HG02571 (cell line): ENCODE measurements around the gene SND1.
"Not testable (repeated sequence)": the region's sequence is repeated elsewhere in the genome, so short reads cannot be mapped to it uniquely, and the experiment has no call there.

Source experiments
- ATAC-seq: cut with Tn5 transposase; IDR thresholded peaks from one replicate; pipeline ENCODE4 v1.9.1; 2021; ENCODE audit warnings: mild to moderate bottlenecking, moderate library complexity; ENCODE audit not compliant: unreplicated experiment

SND1 gene

DNA sequence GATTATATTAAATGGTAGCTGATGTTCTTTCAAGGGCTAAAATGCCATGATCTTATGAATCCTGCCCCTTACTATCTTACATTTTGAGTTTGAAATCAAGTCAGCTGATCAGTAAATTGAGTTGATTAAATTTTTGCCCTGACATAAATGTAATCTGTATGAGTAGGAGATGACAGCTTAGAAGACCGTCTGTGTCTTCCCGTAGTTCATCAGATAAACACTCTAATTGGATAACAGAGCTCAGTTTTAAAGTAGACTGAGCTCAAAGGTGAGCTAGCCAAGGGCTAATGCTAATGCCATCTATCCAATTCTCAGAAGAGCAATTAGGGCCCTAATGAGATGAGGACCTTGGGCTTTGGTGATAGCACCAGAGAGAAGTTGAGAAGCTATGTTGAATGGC is 296.3 kb downstream of the SND1 start:
- no peak for ATAC-seq

- no peak for ATAC-seq
Measured at GRCh38 chr7:127948930-127949329, 296.9 kb downstream of the SND1 start.

GRCh38 chr7:127949769-127950222 is 297.8 kb downstream of the SND1 start:
- ATAC-seq: no peak

- ATAC-seq: no peak
Measured at GRCh38 chr7:127950233-127950935, 298.4 kb downstream of the SND1 start.

DNA sequence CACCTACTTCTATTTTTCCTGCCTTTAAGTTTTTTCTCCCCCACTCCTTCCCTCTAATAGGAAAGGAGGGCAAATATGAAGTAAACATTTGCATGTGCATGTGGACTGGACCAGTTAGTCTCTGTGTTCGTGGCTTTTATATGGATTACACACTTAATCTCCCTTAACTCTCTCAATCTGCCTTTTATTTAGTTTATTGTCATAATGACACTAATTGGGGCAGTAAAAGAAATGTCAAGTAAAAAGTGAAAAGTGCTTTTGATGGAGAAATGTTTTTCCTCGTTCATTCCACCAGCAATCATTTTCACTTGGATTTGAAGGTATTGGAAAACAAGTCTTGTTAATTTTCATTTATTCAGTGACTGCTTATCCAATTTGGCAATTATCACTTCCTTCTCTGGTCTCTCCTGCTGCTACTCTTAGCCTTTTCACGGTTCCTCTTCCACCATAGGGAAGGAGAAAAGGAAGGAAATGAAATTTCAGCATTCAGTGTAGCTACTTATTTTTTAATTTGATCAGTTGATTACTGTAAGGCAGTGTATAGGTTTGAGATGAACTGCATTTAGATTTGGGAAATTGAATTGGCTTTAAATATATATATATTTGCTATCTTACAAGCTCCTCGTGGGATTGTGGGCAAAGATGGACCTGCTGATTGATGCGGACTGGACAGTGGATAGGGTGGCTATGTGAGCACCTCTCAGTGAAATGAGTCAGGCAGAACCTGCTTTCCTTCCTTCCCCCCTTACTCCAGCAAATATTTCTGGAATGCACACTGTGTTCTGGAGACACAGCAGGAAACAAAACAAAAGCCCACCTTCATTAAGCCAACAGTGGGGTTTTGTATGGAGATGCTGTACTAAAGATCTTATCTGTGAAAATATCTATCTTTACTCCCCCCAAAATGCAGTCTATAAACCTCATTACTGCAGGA is 301.7 kb downstream of the SND1 start:
- ATAC-seq: no peak

DNA sequence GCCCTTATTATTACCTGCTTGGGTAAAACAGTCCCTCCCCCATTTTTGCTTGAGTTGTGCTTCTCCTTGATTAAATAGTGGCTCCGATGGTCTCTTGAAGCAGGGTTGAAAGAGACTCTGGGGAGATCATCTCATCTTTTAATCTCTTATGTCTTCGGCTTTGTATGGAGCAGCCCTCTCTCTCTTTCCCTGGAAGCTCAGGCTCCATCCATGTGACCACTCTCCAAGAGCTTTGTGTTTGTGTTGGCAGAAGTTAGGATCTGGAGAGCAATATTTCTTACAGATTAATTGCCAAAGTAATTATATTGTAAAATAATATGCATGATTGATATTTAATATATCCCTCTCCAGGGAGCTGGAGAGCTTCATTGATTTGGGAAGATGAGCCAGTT is 302.4 kb downstream of the SND1 start:
- ATAC-seq: no peak

- no peak for ATAC-seq
Measured at GRCh38 chr7:127955051-127955531, 303.1 kb downstream of the SND1 start.

GRCh38 chr7:127957886-127958285 is 305.9 kb downstream of the SND1 start:
- no peak for ATAC-seq

DNA sequence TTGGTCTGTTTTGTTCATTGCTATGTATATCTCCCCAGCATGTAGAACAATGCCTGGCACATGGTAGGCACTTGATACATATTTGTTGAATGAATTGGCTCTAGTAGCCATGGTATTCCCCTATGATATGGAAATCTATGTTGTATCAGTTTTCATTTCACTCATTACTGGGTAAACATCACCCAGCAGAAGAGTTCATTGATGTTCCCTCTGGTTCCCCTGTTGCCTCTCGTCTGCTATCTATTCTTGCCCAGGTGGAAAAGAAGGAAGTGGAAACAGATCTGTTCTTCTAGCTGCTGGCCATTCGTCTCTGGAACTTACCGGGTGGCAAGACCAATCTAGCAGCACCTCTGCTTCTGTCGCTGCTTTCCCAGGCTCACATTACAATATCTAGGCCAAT is 307.8 kb downstream of the SND1 start:
- ATAC-seq: no peak

GRCh38 chr7:127961786-127962453 is 309.9 kb downstream of the SND1 start:
- no peak for ATAC-seq

- no peak for ATAC-seq
Measured at GRCh38 chr7:127962589-127963361, 310.8 kb downstream of the SND1 start.

DNA sequence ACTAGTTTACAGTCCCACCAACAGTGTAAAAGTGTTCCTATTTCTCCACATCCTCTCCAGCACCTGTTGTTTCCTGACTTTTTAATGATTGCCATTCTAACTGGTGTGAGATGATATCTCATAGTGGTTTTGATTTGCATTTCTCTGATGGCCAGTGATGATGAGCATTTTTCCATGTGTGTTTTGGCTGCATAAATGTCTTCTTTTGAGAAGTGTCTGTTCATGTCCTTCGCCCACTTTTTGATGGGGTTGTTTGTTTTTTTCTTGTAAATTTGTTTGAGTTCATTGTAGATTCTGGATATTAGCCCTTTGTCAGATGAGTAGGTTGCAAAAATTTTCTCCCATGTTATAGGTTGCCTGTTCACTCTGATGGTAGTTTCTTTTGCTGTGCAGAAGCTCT is 311.9 kb downstream of the SND1 start:
- ATAC-seq: not testable (repeated sequence)

DNA sequence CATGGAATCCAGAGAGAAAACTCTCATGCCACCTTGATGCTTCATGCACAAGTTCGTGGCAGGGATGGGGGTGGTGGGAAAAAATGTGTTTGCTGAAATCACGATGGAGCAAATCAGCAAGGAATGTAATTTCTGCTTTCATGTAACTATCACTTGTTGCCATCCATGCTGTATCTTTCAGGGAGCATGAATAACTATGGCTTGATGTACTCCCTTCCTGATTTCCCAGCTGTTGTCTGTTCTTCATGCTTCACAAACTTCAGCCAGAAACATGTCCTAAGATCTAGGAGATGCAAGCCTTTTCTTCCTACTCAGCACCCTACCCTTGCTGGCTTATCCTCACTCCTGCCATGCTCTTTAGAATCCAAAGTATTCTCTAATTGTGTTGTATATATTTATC is 315.3 kb downstream of the SND1 start:
- ATAC-seq: no peak

DNA sequence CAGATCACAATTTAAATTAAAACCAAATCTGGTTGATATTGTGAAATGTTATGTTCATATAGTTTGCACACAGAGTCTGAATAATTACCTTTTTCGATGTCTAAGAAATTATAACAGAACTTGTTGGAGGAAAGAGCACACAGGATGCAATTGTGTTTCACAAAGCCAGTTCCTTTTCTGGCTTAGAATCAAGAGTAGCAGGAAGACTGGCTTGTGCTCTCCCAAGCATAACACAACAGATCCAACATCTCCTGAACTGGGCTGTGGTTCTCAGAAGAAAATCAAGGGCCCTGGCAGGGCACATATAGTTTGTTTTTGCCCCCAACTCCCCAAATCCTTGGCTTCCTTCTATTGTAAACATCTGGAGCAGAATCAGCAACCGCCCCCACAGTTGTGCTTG is 316.6 kb downstream of the SND1 start:
- ATAC-seq: no peak

GRCh38 chr7:127973832-127974231 is 321.8 kb downstream of the SND1 start:
- no peak for ATAC-seq

GRCh38 chr7:127974446-127975035 is 322.5 kb downstream of the SND1 start:
- ATAC-seq: no peak

GRCh38 chr7:127976056-127976737 is 324.2 kb downstream of the SND1 start:
- no peak for ATAC-seq

DNA sequence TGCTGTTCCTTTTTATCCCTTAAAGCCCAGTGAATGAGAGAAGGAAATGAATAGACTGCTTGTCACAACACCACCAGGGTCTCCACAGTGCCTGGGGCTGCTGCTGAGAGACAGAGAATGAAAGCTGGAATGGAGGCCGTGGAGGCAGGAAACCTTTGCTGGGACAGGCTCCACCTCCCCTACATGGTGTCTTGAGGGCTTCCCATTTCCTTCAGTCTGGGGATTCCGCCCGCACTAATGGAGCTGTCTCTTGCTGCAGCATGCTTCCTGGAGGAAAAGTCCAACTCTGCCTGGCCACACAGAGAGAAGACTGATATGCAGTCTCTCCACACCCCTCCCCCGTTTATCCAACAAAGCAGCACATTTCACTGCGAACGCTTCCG is 324.7 kb downstream of the SND1 start:
- ATAC-seq: no peak

DNA sequence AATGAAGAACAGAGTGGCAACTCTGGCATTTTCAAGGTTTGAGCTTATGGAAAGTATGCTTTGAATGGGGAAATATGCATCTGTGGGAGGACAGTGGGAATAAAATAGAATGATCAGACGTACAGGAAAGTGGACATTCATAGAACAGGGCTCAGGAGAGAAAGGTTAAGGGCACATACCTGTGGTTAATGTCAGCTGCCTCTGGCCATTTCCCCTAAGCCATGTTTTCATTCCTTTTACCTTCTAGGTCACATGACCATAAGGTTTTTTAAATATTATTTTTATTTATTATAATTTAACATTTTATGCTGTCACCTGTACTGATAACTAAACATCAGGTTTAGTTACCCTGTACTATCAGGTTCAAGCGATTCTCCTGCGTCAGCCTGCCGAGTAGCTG is 326.4 kb downstream of the SND1 start:
- no peak for ATAC-seq
